Neural cell (in vitro differentiated cells): ENCODE measurements around the gene BHLHE23.

ENCODE experiments used
- CTCF ChIP-seq: fragments of 450-650 bp; IDR thresholded peaks from 2 replicates; pipeline ENCODE4 v1.5.1; 2014; ENCODE audit warnings: antibody characterized with exemption, mild to moderate bottlenecking, moderate library complexity; ENCODE audit not compliant: poor library complexity, severe bottlenecking
- EZH2 ChIP-seq: fragments of 200-600, 300-800 bp; shearing (Covaris generic), sonication (generic); IDR thresholded peaks from 2 replicates; pipeline ENCODE4 v1.6.1; 2014; ENCODE audit warnings: antibody characterized with exemption, low read length, borderline replicate concordance, mild to moderate bottlenecking; ENCODE audit not compliant: insufficient read depth, poor library complexity, severe bottlenecking
- MXI1 ChIP-seq: fragments of 450-650 bp; conservative IDR thresholded peaks from 2 replicates; pipeline ENCODE4 v1.6.1; 2014; ENCODE audit warnings: antibody characterized with exemption, mild to moderate bottlenecking; ENCODE audit not compliant: poor library complexity, severe bottlenecking
- POLR2AphosphoS5 ChIP-seq: IDR thresholded peaks from 2 replicates; pipeline ENCODE4 v1.6.1; 2012
- RAD21 ChIP-seq: fragments of 450-650 bp; conservative IDR thresholded peaks from 2 replicates; pipeline ENCODE4 v1.6.1; 2014; ENCODE audit warnings: antibody characterized with exemption, mild to moderate bottlenecking, moderate library complexity
- REST ChIP-seq: IDR thresholded peaks from 2 replicates; pipeline ENCODE4 v1.6.1; 2012; ENCODE audit warnings: borderline replicate concordance
- TAF1 ChIP-seq: IDR thresholded peaks from 2 replicates; pipeline ENCODE4 v1.6.1; 2012; ENCODE audit warnings: low read depth

- TF ChIP-seq TAF1 (no peak), CTCF (no peak), EZH2 (no peak), REST (no peak), POLR2AphosphoS5 (no peak), RAD21 (no peak), MXI1 (no peak)
Observed at GRCh38 chr20:63022501-63022900, 15.7 kb upstream of the BHLHE23 start.
